MM.1S (cell line): ENCODE measurements around the gene LZTS2.

Experiments used
- DNase-seq: peaks from one replicate; pipeline ENCODE4 v3.0.0-alpha.2; 2015
- H2AFZ ChIP-seq: fragments of 300-600 bp; sonication (generic); 2 replicates; pipeline ENCODE4 v1.6.0; 2016; ENCODE audit warnings: antibody characterized with exemption, low read length
- H3F3A ChIP-seq: fragments of 300-600 bp; sonication (generic); 2 replicates; pipeline ENCODE4 v1.6.1; 2016; ENCODE audit warnings: mild to moderate bottlenecking, antibody characterized with exemption, low read length, moderate library complexity, mixed read lengths; ENCODE audit not compliant: insufficient read depth
- H3K27ac ChIP-seq: fragments of 300-600 bp; sonication (generic); 2 replicates; pipeline ENCODE4 v1.5.1; 2016; ENCODE audit warnings: mild to moderate bottlenecking, low read length
- H3K27me3 ChIP-seq: fragments of 300-600 bp; sonication (generic); replicated peaks from 2 replicates; pipeline ENCODE4 v1.6.0; 2016; ENCODE audit warnings: low read length; ENCODE audit not compliant: insufficient read depth
- H3K36me3 ChIP-seq: fragments of 300-600 bp; sonication (generic); replicated peaks from 2 replicates; pipeline ENCODE4 v1.6.1; 2016; ENCODE audit warnings: mild to moderate bottlenecking, low read length, mixed read lengths; ENCODE audit not compliant: insufficient read depth
- H3K4me1 ChIP-seq: fragments of 300-600 bp; sonication (generic); 2 replicates; pipeline ENCODE4 v1.6.1; 2016; ENCODE audit warnings: low read length, mixed read lengths
- H3K4me2 ChIP-seq: fragments of 300-600 bp; sonication (generic); 2 replicates; pipeline ENCODE4 v1.6.0; 2016; ENCODE audit warnings: low read depth, low read length
- H3K4me3 ChIP-seq: fragments of 300-600 bp; sonication (generic); 2 replicates; pipeline ENCODE4 v1.5.1; 2016; ENCODE audit warnings: low read length, mixed read lengths
- H3K79me2 ChIP-seq: fragments of 300-600 bp; sonication (generic); 2 replicates; pipeline ENCODE4 v1.6.1; 2016; ENCODE audit warnings: mixed run types, low read length, mixed read lengths
- H3K9ac ChIP-seq: fragments of 300-600 bp; sonication (generic); 2 replicates; pipeline ENCODE4 v1.6.1; 2016; ENCODE audit warnings: low read length, mixed read lengths
- H3K9me2 ChIP-seq: fragments of 300-600 bp; sonication (generic); replicated peaks from 2 replicates; pipeline ENCODE4 v1.6.1; 2016; ENCODE audit warnings: mild to moderate bottlenecking, low read length, mixed read lengths; ENCODE audit not compliant: insufficient read depth
- H3K9me3 ChIP-seq: fragments of 300-600 bp; sonication (generic); replicated peaks from 2 replicates; pipeline ENCODE4 v1.6.1; 2016; ENCODE audit warnings: mild to moderate bottlenecking, low read length, mixed read lengths; ENCODE audit not compliant: insufficient read depth
- H4K20me1 ChIP-seq: fragments of 300-600 bp; sonication (generic); 2 replicates; pipeline ENCODE4 v1.6.1; 2016; ENCODE audit warnings: mild to moderate bottlenecking, low read length, moderate library complexity, mixed read lengths; ENCODE audit not compliant: insufficient read depth
- EZH2 ChIP-seq: fragments of 300-600 bp; sonication (generic); optimal IDR thresholded peaks from 2 replicates; pipeline ENCODE3; 2017; ENCODE audit warnings: low read depth, mild to moderate bottlenecking, antibody characterized with exemption, low read length, mixed read lengths
- EZH2phosphoT487 ChIP-seq: fragments of 300-600 bp; sonication (generic); IDR thresholded peaks from 2 replicates; pipeline ENCODE4 v1.6.1; 2018; ENCODE audit warnings: antibody characterized with exemption, low read length
- TF ChIP-seq, protein P1 (sequence below): fragments of 300-600 bp; sonication (generic); IDR thresholded peaks from 2 replicates; pipeline ENCODE4 v1.5.1; 2016; ENCODE audit warnings: antibody characterized with exemption, low read length, mixed read lengths

Gene LZTS2

DNA sequence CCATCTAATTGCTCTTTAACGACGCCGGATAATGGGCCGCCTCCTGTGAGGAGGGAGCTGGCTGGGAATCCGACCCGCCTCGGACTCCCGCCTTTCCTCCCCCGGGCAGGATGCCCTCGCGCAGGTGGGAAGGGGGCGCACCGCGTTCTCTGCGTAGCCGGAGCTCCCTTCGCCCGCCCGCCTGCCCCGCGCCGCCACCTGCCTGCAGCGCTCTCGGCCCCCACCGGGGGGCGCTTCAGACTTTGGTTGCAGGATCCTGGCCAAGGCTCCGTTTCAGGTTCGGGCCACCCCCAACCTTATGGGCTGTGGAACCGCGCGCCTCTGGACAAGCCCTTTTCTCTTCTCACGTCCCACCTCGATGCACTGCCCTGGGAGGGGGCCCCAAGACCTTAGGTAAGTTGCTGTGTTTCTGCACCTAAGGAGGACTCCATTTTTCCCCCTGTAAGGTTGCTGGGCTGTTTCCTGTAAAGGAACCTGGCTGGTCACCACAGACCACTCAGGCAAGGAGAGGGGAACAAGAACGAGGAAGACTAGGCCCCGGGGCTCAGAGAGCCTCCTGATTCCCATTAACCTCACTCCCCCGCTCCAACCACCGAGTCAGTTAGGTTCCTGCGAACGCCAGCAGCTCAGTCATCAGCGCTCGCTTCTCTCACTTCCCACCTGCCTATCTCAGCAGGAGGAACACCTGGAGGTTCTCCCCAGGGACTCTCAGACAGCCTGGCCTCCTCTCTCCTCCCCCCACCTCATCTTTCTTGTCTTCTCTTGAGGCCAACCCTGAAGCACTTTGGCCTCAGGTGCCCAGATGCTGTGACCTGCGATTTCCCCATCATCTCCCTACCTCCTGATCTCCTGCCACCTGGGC is 50.8 kb downstream of the LZTS2 start:
- peak overlapping the region; percentile 84 for H2AFZ ChIP-seq
- peak overlapping the region; percentile 52; the same call in 1 of the 2 replicates for H3K9ac ChIP-seq
- no peaks in the 10 kb centered on the region for H3K36me3 ChIP-seq
- no peaks in the 10 kb centered on the region for H3K9me2 ChIP-seq
- peaks cover 7% of the 10 kb centered on the region; the same call in 1 of the 2 replicates for H3K79me2 ChIP-seq
- H3F3A ChIP-seq, result peaks cover 11% of the 10 kb centered on the region
- no peaks in the 10 kb centered on the region for H3K9me3 ChIP-seq
- H3K4me1 ChIP-seq, result peaks cover 10% of the 10 kb centered on the region
- H4K20me1 ChIP-seq, result no peaks in the 10 kb centered on the region
- peak overlapping the region; percentile 7; the same call in 1 of the 2 replicates for H3K27ac ChIP-seq
- TF ChIP-seq, protein P1, sequence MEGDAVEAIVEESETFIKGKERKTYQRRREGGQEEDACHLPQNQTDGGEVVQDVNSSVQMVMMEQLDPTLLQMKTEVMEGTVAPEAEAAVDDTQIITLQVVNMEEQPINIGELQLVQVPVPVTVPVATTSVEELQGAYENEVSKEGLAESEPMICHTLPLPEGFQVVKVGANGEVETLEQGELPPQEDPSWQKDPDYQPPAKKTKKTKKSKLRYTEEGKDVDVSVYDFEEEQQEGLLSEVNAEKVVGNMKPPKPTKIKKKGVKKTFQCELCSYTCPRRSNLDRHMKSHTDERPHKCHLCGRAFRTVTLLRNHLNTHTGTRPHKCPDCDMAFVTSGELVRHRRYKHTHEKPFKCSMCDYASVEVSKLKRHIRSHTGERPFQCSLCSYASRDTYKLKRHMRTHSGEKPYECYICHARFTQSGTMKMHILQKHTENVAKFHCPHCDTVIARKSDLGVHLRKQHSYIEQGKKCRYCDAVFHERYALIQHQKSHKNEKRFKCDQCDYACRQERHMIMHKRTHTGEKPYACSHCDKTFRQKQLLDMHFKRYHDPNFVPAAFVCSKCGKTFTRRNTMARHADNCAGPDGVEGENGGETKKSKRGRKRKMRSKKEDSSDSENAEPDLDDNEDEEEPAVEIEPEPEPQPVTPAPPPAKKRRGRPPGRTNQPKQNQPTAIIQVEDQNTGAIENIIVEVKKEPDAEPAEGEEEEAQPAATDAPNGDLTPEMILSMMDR, result peak; percentile 88
- no peak for TF ChIP-seq EZH2phosphoT487
- peaks cover 17% of the 10 kb centered on the region for H3K27me3 ChIP-seq
- H3K4me2 ChIP-seq, result peak overlapping the region; percentile 98
- peak; percentile 74 for DNase-seq
- peak overlapping the region; percentile 69 for H3K4me3 ChIP-seq

DNA sequence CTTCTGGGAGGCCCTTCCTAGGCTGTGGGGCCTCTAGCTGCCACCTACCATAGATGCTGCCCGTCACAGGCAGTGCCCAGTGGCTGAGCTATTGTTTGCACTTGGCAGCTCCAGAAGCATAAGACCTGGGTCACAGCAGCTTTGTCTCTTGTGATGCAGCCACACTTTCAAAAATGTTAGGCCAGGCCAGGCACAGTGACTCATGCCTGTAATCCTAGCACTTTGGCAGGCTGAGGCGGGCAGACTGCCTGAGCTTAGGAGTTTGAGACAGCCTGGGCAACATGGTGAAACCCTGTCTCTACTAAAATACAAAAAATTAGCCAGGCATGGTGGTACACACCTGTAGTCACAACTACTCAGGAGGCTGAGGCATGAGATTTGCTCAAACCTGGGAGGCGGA is 52.7 kb downstream of the LZTS2 start:
- Histone ChIP-seq H3K27me3 (peaks cover 17% of the 10 kb centered on the region), H3K9me2 (no peaks in the 10 kb centered on the region), H3K4me1 (peaks cover 10% of the 10 kb centered on the region), H3K79me2 (peaks cover 16% of the 10 kb centered on the region; the same call in 1 of the 2 replicates), H3K4me2 (no peak overlapping the region), H3K27ac (no peak overlapping the region), H3K9me3 (no peaks in the 10 kb centered on the region), H2AFZ (no peak overlapping the region), H4K20me1 (no peaks in the 10 kb centered on the region), H3K36me3 (no peaks in the 10 kb centered on the region), H3K4me3 (no peak overlapping the region), H3F3A (peaks cover 11% of the 10 kb centered on the region), H3K9ac (no peak overlapping the region)
- DNase-seq, result no peak
- TF ChIP-seq EZH2, result no peak
- TF ChIP-seq, protein P1, result no peak

DNA sequence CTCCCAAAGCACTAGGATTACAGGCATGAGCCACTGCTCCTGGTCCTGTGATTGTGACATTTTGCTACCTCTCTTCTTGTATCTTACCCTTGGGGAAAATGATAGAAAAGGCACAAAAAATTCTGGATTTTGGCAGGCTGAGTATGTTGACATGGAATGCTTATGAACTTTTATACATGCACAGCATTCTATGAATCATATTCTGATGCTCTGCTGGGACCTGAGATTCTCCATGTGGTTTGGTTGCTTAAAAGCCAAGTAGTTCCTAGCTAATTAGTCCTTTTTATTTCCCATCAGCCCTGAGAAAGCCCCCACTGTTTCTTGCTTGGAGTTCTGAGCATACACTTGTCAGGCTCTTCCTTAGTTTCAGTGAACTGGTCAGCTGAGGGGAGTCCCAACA is 53.9 kb downstream of the LZTS2 start:
- TF ChIP-seq, protein P1, result no peak
- TF ChIP-seq EZH2 (no peak), EZH2phosphoT487 (no peak)
- Histone ChIP-seq H3K9me3 (no peaks in the 10 kb centered on the region), H3K79me2 (peaks cover 28% of the 10 kb centered on the region), H2AFZ (no peak overlapping the region), H3K4me2 (no peak overlapping the region), H3K4me1 (peaks cover 10% of the 10 kb centered on the region), H3K27ac (no peak overlapping the region), H3K4me3 (no peak overlapping the region), H4K20me1 (no peaks in the 10 kb centered on the region), H3K9me2 (no peaks in the 10 kb centered on the region), H3F3A (peaks cover 11% of the 10 kb centered on the region), H3K9ac (no peak overlapping the region), H3K36me3 (no peaks in the 10 kb centered on the region), H3K27me3 (peaks cover 15% of the 10 kb centered on the region)
- DNase-seq, result no peak
